ENCODE data around the gene ERC2. TPM values are rescaled to one million over a fixed set of nuclear protein-coding genes. Genes with fewer than 3 reads are reported as not detected.
A peak's percentile ranks its signal among the peaks of the same experiment; 100 is the strongest.

The ERC2 gene
- total RNA-seq, 2 donors from 2014 or later, result 16.1 to 22.8 TPM

DNA sequence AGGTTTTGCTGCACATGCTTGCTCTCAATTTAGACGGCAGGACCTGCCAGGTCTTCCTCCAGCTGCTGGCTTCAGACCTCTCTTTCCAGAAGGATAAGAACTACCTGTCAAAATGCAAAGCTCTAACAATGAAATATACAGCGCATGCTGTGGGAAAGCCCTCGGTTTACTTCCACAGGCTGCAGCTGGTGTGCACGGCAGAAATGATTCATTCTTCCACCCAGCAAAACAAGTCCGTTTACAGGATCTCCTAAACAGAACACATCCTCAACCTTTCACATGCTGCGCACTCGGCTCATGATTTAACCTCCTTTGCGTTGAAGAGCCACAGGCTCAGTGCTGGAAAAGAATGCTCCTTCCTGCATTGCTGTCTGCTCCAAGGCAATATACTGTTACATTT lies 888.8 kb downstream of the ERC2 start:
- 93 to 96% methylated on average over 3 to 8 of the region's 8 CpGs for WGBS, 2 experiments (ENCODE audit: insufficient coverage in 1 of 2, insufficient read length in 1 of 2)
- no peak for DNase-seq
- no peaks in the 10 kb centered on the region for H3K4me1 Mint-ChIP-seq
- Histone ChIP-seq H3K36me3 (ENCODE audit: control insufficient read depth, insufficient read depth, low read length) (no peaks in the 10 kb centered on the region), H3K4me1 (ENCODE audit: control insufficient read depth, insufficient read depth, low read length) (no peaks in the 10 kb centered on the region), H3K27me3 (ENCODE audit: control insufficient read depth, insufficient read depth, low read length, poor library complexity, severe bottlenecking) (peaks cover 36% of the 10 kb centered on the region), H3K4me3 (ENCODE audit: low read length) (no peak overlapping the region), H3K9ac (ENCODE audit: extremely low read depth, low read length, poor library complexity, severe bottlenecking) (no peak overlapping the region), H3K27ac (ENCODE audit: low read depth, low read length) (no peak overlapping the region), H3K9me3 (ENCODE audit: control insufficient read depth, low read length) (no peaks in the 10 kb centered on the region)
- TF ChIP-seq, protein P1, sequence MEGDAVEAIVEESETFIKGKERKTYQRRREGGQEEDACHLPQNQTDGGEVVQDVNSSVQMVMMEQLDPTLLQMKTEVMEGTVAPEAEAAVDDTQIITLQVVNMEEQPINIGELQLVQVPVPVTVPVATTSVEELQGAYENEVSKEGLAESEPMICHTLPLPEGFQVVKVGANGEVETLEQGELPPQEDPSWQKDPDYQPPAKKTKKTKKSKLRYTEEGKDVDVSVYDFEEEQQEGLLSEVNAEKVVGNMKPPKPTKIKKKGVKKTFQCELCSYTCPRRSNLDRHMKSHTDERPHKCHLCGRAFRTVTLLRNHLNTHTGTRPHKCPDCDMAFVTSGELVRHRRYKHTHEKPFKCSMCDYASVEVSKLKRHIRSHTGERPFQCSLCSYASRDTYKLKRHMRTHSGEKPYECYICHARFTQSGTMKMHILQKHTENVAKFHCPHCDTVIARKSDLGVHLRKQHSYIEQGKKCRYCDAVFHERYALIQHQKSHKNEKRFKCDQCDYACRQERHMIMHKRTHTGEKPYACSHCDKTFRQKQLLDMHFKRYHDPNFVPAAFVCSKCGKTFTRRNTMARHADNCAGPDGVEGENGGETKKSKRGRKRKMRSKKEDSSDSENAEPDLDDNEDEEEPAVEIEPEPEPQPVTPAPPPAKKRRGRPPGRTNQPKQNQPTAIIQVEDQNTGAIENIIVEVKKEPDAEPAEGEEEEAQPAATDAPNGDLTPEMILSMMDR (conservative IDR thresholded peaks at IDR 0.05), result no peak
- H3K4me3 Mint-ChIP-seq, result no peak overlapping the region
- H3K27me3 Mint-ChIP-seq (ENCODE audit: insufficient read depth), result peaks cover 59% of the 10 kb centered on the region
- H3K27ac Mint-ChIP-seq, result no peak overlapping the region
- H3K9me3 Mint-ChIP-seq, result peaks cover 8% of the 10 kb centered on the region
- H3K36me3 Mint-ChIP-seq (ENCODE audit: low read depth), result no peaks in the 10 kb centered on the region

DNA sequence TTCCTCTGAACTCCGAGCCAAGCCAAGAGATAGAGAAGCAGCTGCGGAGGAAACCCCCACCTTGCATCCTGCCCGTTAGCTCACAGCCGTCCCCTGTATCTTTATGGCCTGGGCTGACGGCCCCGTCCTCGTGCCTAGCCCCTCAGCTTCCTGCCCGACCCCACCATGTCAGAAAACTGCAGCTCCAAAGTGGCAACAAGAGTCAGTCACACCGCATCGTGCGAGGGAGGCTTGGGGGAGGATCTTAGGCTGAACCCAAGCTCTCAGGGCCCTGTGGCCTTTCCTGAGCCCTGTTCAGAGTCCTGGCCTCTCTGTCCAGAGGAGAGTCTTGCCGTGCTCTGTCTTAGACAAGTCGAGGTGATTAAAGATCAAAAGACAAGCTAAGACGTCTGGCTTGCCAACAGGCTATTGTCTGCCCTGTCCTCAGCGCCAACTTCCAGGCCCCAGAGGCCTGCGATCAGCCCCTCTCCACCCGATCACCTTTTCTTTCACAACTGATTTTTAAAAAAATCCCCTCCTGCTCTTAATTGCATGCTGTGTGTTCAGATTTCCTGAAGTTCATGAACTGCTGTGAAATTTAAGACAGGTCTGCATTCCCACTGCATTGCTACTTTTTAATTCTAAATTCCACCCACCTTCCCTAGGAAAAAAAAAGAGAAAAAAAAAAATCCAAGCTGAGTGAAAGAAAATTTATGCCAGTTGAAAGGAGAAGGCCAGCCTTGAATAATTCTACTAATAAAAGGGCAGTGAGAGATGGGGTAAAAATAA lies 891.5 kb downstream of the ERC2 start:
- peak overlapping the region; percentile 57 for H3K27ac Mint-ChIP-seq
- no peak for DNase-seq
- no peak overlapping the region for H3K4me3 Mint-ChIP-seq
- TF ChIP-seq, protein P1 (conservative IDR thresholded peaks at IDR 0.05), result no peak
- Histone ChIP-seq H3K36me3 (ENCODE audit: control insufficient read depth, insufficient read depth, low read length) (no peaks in the 10 kb centered on the region), H3K4me1 (ENCODE audit: control insufficient read depth, insufficient read depth, low read length) (no peaks in the 10 kb centered on the region), H3K9ac (ENCODE audit: extremely low read depth, low read length, poor library complexity, severe bottlenecking) (no peak overlapping the region), H3K27me3 (ENCODE audit: control insufficient read depth, insufficient read depth, low read length, poor library complexity, severe bottlenecking) (peaks cover 13% of the 10 kb centered on the region), H3K9me3 (ENCODE audit: control insufficient read depth, low read length) (no peaks in the 10 kb centered on the region), H3K27ac (ENCODE audit: low read depth, low read length) (peak overlapping the region; percentile 72), H3K4me3 (ENCODE audit: low read length) (no peak overlapping the region)
- H3K36me3 Mint-ChIP-seq (ENCODE audit: low read depth), result no peaks in the 10 kb centered on the region
- peaks cover 37% of the 10 kb centered on the region for H3K27me3 Mint-ChIP-seq (ENCODE audit: insufficient read depth)
- peaks cover 8% of the 10 kb centered on the region for H3K9me3 Mint-ChIP-seq
- WGBS, 2 experiments (ENCODE audit: insufficient coverage in 1 of 2, insufficient read length in 1 of 2), result 73 to 85% methylated on average over 12 to 17 of the region's 17 CpGs
- peaks cover 5% of the 10 kb centered on the region for H3K4me1 Mint-ChIP-seq

DNA sequence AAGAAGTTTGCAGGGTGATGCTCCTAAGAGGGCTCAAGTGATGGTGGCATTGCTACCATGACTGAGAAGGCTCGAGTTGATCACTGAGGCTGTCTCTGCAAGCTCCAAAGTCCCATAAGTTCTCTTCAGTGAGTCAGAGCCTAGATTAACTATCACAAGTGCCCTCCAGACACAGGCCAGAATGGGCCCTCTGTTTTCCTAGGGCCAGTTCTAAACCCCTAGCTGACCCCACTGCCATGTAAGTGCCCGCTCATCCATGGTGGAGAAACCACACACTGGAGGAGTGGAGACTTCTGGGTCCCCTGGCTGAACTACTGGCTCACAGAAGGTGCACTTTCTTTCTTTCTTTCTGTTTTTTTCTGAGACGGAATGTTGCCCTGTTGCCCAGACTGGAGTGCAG lies 893.6 kb downstream of the ERC2 start:
- Histone ChIP-seq H3K4me3 (ENCODE audit: low read length) (no peak overlapping the region), H3K27ac (ENCODE audit: low read depth, low read length) (no peak overlapping the region), H3K36me3 (ENCODE audit: control insufficient read depth, insufficient read depth, low read length) (no peaks in the 10 kb centered on the region), H3K9me3 (ENCODE audit: control insufficient read depth, low read length) (no peaks in the 10 kb centered on the region), H3K27me3 (ENCODE audit: control insufficient read depth, insufficient read depth, low read length, poor library complexity, severe bottlenecking) (no peaks in the 10 kb centered on the region), H3K9ac (ENCODE audit: extremely low read depth, low read length, poor library complexity, severe bottlenecking) (no peak overlapping the region), H3K4me1 (ENCODE audit: control insufficient read depth, insufficient read depth, low read length) (peaks cover 3% of the 10 kb centered on the region)
- no peak for DNase-seq
- Mint-ChIP-seq H3K4me3 (no peak overlapping the region), H3K27me3 (ENCODE audit: insufficient read depth) (peaks cover 18% of the 10 kb centered on the region), H3K4me1 (peaks cover 21% of the 10 kb centered on the region), H3K27ac (no peak overlapping the region), H3K9me3 (peaks cover 8% of the 10 kb centered on the region), H3K36me3 (ENCODE audit: low read depth) (no peaks in the 10 kb centered on the region)
- TF ChIP-seq, protein P1 (conservative IDR thresholded peaks at IDR 0.05), result no peak
- 83 to 94% methylated on average over 2 to 3 of the region's 3 CpGs for WGBS, 2 experiments (ENCODE audit: insufficient coverage in 1 of 2, insufficient read length in 1 of 2)
